Bronchial epithelial cell (primary cell): ENCODE results near the gene VAV1. TPM values are rescaled to one million over a fixed set of nuclear protein-coding genes. Genes with fewer than 3 reads are reported as not detected.
"Not testable (repeated sequence)": the region's sequence is repeated elsewhere in the genome, so short reads cannot be mapped to it uniquely, and the experiment has no call there.

Source experiments
- DNase-seq: peaks from one replicate; pipeline ENCODE4 v3.0.0-alpha.2; 2010; ENCODE audit warnings: low read depth
- FAIRE-seq: peaks from 2 replicates; lab custom pipeline; 2011; peaks lifted over from hg19 to GRCh38; lab: Jason Lieb, UNC
- H3K27me3 ChIP-seq: 2 replicates; pipeline ENCODE4 v1.5.1; 2011; ENCODE audit warnings: low read length; ENCODE audit not compliant: control insufficient read depth, insufficient read depth
- H3K36me3 ChIP-seq: 2 replicates; pipeline ENCODE4 v1.5.1; 2011; ENCODE audit warnings: low read length; ENCODE audit not compliant: control insufficient read depth, insufficient read depth
- H3K4me3 ChIP-seq: 2 replicates; pipeline ENCODE4 v1.5.1; 2011; ENCODE audit warnings: mild to moderate bottlenecking, low read depth, low read length, control low read depth
- CTCF ChIP-seq: IDR thresholded peaks from 2 replicates; pipeline ENCODE4 v1.5.1; 2011; ENCODE audit warnings: mild to moderate bottlenecking, moderate library complexity, low read length, control low read depth, inconsistent platforms; ENCODE audit not compliant: insufficient read depth, severe bottlenecking
- total RNA-seq: library from RNA; depleted of rRNA; stranded (reverse); fragments of >200 nt; gene quantifications from 2 replicates; pipeline ENCODE4 v1.2.1, GENCODE V29; 2014

The VAV1 gene
- total RNA-seq, 1 donor from 2014 or later, result 0.53 TPM

GRCh38 chr19:6754136-6754535 is 18.4 kb upstream of the VAV1 start:
- Histone ChIP-seq H3K27me3 (no peaks in the 10 kb centered on the region), H3K36me3 (peaks cover 45% of the 10 kb centered on the region), H3K4me3 (no peak overlapping the region)
- no peak for TF ChIP-seq CTCF
- DNase-seq (no peak), FAIRE-seq (no peak)

- FAIRE-seq, result peak; percentile 23
These were observed 17.6 kb upstream of the VAV1 start for GRCh38 chr19:6754653-6755463.

GRCh38 chr19:6760606-6761005 is 11.9 kb upstream of the VAV1 start:
- FAIRE-seq, result no peak
- peaks cover 28% of the 10 kb centered on the region for H3K36me3 ChIP-seq

More at GRCh38 chr19:6754653-6755463, 17.6 kb upstream of the VAV1 start:
- DNase-seq, result no peak
- no peak overlapping the region for H3K4me3 ChIP-seq
- no peak for TF ChIP-seq CTCF
- no peaks in the 10 kb centered on the region for H3K27me3 ChIP-seq
- peaks cover 48% of the 10 kb centered on the region for H3K36me3 ChIP-seq

GRCh38 chr19:6761053-6761676 is 11.3 kb upstream of the VAV1 start:
- H3K4me3 ChIP-seq, result no peak overlapping the region
- FAIRE-seq (peak; percentile 91), DNase-seq (no peak)
- no peak for TF ChIP-seq CTCF
- H3K36me3 ChIP-seq, result peaks cover 28% of the 10 kb centered on the region
- H3K27me3 ChIP-seq, result no peaks in the 10 kb centered on the region

More at GRCh38 chr19:6760606-6761005, 11.9 kb upstream of the VAV1 start:
- Histone ChIP-seq H3K27me3 (no peaks in the 10 kb centered on the region), H3K4me3 (no peak overlapping the region)
- no peak for DNase-seq
- TF ChIP-seq CTCF, result no peak

- not testable (repeated sequence) for H3K27me3 ChIP-seq, FAIRE-seq, H3K4me3 ChIP-seq
- peaks cover 28% of the 10 kb centered on the region for H3K36me3 ChIP-seq
- peak; percentile 39 for DNase-seq
These were observed 10.2 kb upstream of the VAV1 start for GRCh38 chr19:6762253-6762797.

GRCh38 chr19:6765738-6766356 is 6.7 kb upstream of the VAV1 start:
- H3K4me3 ChIP-seq, result peak overlapping the region; percentile 74
- TF ChIP-seq CTCF, result no peak
- FAIRE-seq (peak; percentile 97), DNase-seq (peak; percentile 93)
- H3K36me3 ChIP-seq, result peaks cover 9% of the 10 kb centered on the region
- H3K27me3 ChIP-seq, result no peaks in the 10 kb centered on the region
